Bladder microvascular endothelial cell (primary cell): ENCODE measurements around the gene LPAR4. TPM values are rescaled to one million over a fixed set of nuclear protein-coding genes. Genes with fewer than 3 reads are reported as not detected.

Experiments used
- total RNA-seq: library from RNA; depleted of rRNA; stranded (reverse); fragments of >200 nt; gene quantifications from 2 replicates; pipeline ENCODE4 v1.2.3, GENCODE V29; 2014

The LPAR4 gene, protein sequence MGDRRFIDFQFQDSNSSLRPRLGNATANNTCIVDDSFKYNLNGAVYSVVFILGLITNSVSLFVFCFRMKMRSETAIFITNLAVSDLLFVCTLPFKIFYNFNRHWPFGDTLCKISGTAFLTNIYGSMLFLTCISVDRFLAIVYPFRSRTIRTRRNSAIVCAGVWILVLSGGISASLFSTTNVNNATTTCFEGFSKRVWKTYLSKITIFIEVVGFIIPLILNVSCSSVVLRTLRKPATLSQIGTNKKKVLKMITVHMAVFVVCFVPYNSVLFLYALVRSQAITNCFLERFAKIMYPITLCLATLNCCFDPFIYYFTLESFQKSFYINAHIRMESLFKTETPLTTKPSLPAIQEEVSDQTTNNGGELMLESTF
- under 0.01 and 0.13 TPM in 2 replicates for total RNA-seq

DNA sequence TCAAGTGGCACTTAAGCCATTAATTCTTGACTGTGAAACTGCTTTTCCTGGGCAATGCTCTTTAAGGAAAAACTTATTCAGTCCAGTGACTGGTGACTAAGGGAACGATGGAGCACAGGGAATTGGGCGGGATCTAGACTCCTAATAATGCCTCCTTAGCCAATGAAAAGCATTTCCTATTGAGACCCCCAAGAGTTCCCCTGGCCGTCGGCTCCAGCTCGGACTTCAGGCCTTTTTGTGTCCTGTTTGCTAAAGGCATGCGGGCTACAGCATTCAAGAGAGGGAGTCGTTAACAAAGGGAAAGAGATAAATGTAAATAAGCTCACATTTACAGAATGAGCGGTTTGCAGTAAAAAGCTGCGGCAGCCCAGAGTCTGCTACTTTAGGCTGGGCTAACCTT, at the start of gene LPAR4:
Gene LPAR4 (plus strand): TSS at position 232 of the 400 bp plus-strand sequence. CDS start 7,150 bp downstream, outside the sequence.

Other genes starting within 250 kb of the LPAR4 start
- gene RTL3, start 88.4 kb upstream of the LPAR4 start, total RNA-seq = under 0.01 TPM in 1 of 2 replicates, not detected in the other
- not detected in 2 replicates for gene P2RY10, start 197.7 kb downstream of the LPAR4 start, total RNA-seq